Stomach (tissue), 4 donors: ENCODE data around the gene PPIP5K2.

Experiments
- CTCF ChIP-seq, 7 experiments: fragments of 450-650 bp in 4 of 7; fragments of 200-600 bp in 3 of 7; sonication (generic) in 3 of 7; IDR thresholded peaks; one replicate each; pipeline ENCODE4 v1.5.1; 2016 to 2019; ENCODE audit warnings: antibody characterized with exemption in 7 of 7, control low read depth in 2 of 7, mild to moderate bottlenecking in 1 of 7
- POLR2A ChIP-seq, 4 donors: fragments of 450-650 bp; IDR thresholded peaks; one replicate each; pipeline ENCODE4 v1.6.1; 2016; ENCODE audit warnings: antibody characterized with exemption in 4 of 4, control low read depth in 2 of 4, mild to moderate bottlenecking in 1 of 4, moderate library complexity in 1 of 4

DNA sequence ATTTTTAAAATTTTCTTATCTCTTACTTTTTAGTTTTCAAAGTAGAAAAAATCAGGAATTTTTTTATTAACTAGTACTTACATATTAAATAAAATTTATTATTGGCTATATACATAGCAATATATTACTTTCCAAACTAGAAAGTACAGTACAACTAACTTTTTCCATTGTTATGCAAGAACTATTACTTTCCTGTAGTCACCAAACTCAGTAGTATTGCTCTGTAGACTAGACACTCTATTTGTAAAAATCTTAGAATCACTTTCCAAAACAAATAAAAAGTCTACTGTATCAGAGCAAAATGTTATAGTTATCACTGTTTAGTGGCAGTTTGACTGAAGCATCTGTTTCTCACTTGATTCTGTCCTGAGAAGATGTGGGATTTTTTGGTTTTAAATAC lies 83.1 kb downstream of the PPIP5K2 start:
- TF ChIP-seq CTCF (IDR thresholded peaks at IDR 0.05) (no peak), POLR2A (IDR thresholded peaks at IDR 0.05) (no peak)
